HG02642 (cell line): ENCODE results near the gene NAB2.
A peak's percentile ranks its signal among the peaks of the same experiment; 100 is the strongest.
"Not testable (repeated sequence)": the region's sequence is repeated elsewhere in the genome, so short reads cannot be mapped to it uniquely, and the experiment has no call there.

ENCODE experiments used
- ATAC-seq: cut with Tn5 transposase; IDR thresholded peaks from one replicate; pipeline ENCODE4 v1.9.1; 2021; ENCODE audit warnings: mild to moderate bottlenecking; ENCODE audit not compliant: unreplicated experiment, poor library complexity

Gene NAB2

DNA sequence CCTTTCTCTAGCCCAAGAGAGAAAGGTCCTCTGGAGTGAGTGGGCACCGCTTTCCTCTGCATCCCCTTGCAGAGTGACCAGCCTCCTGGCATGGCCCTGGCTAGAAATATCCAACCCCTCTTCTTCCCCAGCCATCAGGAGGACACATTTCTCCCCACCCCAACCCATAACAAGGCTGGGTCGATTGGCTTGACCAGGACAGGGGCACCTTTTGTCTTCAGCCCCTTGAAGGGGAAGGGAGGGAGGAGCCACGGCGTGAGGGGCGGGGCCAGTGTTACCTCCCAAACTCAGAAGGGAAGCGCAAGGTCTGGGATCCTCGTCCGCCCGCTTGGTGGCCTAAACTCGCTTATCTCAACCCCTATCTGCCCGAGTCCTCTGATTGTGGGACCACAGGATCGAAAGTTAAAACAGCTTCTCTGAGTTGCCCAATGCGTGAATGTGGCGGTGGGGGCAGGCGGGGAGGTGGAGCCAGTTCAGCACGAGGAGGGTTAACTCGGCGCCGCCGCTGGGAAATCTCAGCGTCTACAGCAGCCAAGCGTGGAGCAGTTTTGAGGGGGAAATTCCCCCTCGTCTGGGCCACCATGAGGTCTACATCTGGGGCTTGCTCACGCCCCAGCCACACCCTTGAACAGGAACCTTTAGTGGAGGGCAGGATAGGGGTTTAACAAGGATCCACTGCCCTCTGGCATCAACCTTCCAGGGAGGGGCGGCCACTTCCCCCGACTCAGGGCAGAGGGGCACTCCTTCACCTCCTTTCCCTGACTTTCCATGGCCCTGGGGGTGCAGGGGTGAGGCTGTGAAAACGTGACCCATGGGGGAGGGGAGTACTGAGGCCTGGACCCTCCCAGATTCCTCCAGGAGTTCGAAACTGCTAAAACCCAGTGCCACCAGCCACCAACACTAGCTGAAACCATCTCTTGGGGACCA lies 21.5 kb downstream of the NAB2 start:
- peak; percentile 58 for ATAC-seq

- peak; percentile 61 for ATAC-seq
These were observed 22.3 kb downstream of the NAB2 start, which contains the start of gene STAT6 for GRCh38 chr12:57111031-57111734. Gene STAT6 (minus strand): TSS chr12:57111362. CDS start chr12:57108278, 3,084 bp downstream.

DNA sequence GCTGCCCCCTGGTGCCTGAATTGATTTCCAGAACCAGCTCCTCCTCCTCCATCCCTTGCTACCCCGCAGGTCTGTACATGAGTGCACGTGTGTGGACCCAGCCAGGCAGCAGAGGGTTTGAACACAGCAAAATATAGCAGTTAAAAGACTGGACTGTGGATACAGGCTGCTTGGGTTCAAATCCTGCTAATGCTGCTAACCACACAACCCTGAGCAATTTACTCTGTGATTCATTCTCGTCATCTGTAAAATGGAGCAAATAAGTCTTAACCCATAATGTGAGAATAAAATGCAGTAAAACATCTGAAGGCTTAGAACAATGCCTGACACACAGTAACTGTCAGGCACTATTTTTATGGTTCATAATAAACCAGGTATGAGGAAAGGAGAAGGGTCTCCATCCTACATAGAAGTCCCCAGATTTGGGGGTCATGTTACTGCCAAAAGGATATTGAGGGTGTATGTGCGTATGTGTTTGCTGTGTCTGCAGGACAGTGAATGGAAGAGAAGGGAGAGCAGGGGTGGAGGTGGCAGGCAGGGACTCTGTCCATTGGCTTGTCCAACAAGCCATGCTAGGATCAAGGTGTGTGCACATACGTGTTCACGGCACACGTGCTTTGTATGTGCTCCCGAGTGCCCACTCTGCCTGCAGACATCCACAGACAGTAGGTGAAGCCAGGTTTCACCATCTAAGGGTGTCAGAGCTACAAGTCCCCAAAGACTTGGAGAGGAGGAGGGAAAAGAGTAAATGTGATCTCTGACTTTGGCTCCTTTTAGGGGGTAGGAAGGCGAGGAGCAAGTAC lies 23.8 kb downstream of the NAB2 start:
- no peak for ATAC-seq

DNA sequence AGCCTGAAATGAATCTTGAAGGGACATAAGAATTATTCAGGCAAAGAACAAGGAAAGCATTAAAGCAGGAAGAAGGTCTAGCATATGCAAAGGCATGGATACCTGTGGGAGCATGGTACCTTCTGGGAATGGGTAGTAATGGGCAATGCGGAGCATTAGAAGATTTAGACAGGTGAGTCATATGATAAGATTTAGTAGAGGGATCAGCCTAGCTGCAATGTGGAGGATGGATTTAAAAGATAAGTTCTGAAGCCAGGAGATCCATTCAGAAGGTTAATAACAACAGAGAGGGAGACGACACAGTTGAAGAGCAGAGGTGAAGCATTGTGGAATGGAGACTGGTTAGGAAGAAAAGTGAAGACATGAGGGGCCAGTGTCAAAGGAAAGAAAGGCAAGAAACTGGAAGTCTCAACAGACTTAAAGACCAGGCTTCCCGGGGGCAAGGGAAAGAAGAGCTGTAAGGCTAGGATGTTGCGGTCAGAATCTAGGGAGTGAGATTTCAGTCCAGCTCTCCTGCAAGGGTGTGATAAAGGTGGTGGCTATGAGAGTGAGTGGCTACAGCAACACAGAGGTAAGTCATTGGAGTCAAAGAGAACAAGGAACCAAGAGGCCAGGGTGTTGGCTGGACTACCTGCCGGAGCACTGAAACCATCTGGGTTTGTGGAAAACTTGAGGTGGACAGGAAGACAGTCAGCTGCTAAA lies 27.8 kb downstream of the NAB2 start:
- ATAC-seq = no peak

GRCh38 chr12:57118711-57119271 lies 29.9 kb downstream of the NAB2 start:
- no peak for ATAC-seq

- ATAC-seq = no peak
These were observed 30.6 kb downstream of the NAB2 start for GRCh38 chr12:57119294-57120085.

- ATAC-seq = not testable (repeated sequence)
These were observed 31.8 kb downstream of the NAB2 start for GRCh38 chr12:57120718-57121117.

DNA sequence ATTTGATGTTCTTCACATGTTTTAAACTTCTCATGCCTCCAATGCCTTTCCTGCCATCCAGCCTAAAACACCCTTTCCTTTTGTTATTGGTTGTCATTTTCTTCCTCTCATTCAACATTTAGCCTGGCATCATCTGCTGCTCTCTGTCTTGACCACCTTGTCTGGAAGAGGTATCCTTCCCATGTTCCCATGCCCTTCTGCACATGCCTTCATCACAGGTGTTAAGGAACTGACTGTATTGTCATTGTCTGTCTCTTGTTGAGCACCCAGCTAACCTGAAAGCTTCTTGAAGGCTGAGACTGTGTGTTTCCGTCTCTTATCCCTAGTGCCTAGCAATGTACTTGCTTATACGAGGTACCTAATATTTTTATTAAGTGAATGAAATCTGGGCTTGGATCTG lies 34.9 kb downstream of the NAB2 start:
- no peak for ATAC-seq

DNA sequence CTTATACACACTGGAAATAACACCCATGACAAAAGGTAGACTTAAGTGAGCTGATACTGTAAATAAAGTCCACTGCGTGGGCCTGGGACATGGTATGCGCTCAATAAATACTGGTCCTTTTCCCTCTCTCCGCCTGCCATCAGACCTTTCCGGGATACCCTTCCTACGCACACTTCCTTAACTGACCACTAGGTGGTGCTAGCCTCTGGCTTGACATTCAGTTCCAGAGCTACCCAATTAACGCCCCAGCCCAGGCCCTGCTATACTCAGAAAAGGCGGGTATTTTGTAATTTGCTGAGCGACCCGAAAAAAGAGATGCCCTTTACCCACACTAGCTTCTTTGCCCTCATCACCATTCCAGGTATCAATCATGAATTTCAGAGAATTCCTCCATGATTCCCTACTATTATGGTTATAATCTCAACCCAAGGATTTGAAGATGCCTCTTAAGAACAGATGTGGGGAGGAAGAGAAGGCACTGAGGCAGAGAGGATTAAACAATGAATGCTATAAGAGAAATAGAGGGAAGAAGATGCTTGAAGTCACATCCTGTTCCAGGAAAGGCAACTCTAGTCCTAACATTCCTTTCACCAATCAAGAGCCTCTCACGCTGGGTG lies 35.5 kb downstream of the NAB2 start:
- no peak for ATAC-seq

GRCh38 chr12:57126061-57126460 lies 37.1 kb downstream of the NAB2 start:
- no peak for ATAC-seq

GRCh38 chr12:57126561-57126960 lies 37.6 kb downstream of the NAB2 start:
- no peak for ATAC-seq

GRCh38 chr12:57127101-57127725 lies 38.3 kb downstream of the NAB2 start:
- peak; percentile 37 for ATAC-seq

DNA sequence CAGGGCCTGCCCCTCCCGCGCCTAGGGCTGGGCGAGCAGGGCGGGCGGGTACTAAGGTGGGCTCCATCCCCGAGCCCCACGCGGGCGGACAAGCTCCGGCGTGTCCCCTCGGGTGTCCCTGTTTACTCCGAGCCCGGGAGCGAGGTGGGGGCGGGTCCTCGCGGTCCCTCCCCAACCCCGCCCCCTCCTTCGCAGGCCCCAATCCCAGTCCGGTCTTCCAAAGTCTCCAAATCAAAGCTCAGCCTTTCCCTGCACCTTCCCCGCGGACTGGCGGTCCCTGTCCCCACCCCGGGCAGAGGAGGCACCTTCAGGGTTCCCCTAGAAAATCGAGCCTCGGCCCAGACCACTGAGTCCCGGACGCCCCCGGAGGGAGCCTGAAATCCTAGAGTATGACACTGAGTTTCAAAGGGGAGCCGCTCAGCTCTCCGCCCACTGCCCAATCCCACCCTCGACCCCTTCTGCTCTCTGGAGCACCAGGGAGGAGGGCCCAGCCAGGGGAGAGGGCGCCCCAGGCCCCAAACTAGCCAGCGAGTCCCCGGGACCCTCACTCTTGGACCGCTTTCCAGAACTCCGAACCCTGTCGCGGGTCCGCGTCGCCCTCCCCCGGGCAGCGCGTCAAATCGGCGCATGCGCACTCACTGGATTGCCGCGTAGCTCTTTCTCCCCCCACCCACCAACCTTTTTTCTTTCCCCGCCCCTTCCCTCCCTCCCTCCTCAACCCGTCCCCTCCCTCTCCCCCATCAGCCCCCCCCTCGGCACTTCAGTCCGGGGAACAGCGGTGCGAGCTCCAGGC lies 39.0 kb downstream of the NAB2 start, which contains the start of gene LRP1:
Gene LRP1 (plus strand): TSS at position 758 of the 793 bp plus-strand sequence. CDS start 482 bp downstream, outside the sequence.
- peak; percentile 43 for ATAC-seq

GRCh38 chr12:57128519-57129247 lies 39.8 kb downstream of the NAB2 start:
- no peak for ATAC-seq

GRCh38 chr12:57129321-57129842 lies 40.5 kb downstream of the NAB2 start:
- ATAC-seq = no peak

- ATAC-seq = no peak
These were observed 41.0 kb downstream of the NAB2 start for GRCh38 chr12:57129889-57130288.
